PC-3 (cell line): ENCODE data around the gene TNNC1. TPM values are rescaled to one million over a fixed set of nuclear protein-coding genes. Genes with fewer than 3 reads are reported as not detected.

ENCODE experiments used
- ATAC-seq: fragments of 200-7000 bp; cut with Tn5 transposase; 2 replicates; pipeline ENCODE4 v1.9.1; 2020; ENCODE audit warnings: mild to moderate bottlenecking, moderate library complexity
- BruUV-seq: library from RNA; stranded (reverse); fragments of 400-500 nt; replicated peaks from 2 replicates; lab custom pipeline; 2021; lab: Mats Ljungman, UMichigan
- CTCF ChIA-PET: fragments of 300-600 bp; sonication (Branson Sonifier 250); formaldehyde crosslinking; loops from one replicate; lab custom pipeline; 2022; ENCODE audit warnings: antibody characterized with exemption; lab: Charles Lee
- POLR2A ChIA-PET: fragments of 300-600 bp; sonication (Branson Sonifier 250); formaldehyde crosslinking; loops from one replicate; lab custom pipeline; 2022; ENCODE audit warnings: antibody characterized with exemption; ENCODE audit not compliant: unreplicated experiment; lab: Charles Lee
- DNase-seq: peaks from one replicate; pipeline ENCODE4 v3.0.0-alpha.2; 2015
- H2AFZ ChIP-seq: fragments of 300-600 bp; sonication (generic); 2 replicates; pipeline ENCODE4 v1.6.0; 2016; ENCODE audit warnings: antibody characterized with exemption, low read length
- H3F3A ChIP-seq: fragments of 300-600 bp; sonication (generic); one replicate; pipeline ENCODE4 v1.6.0; 2017; ENCODE audit warnings: antibody characterized with exemption, low read length, control low read depth, mild to moderate bottlenecking; ENCODE audit not compliant: unreplicated experiment
- H3K27ac ChIP-seq: fragments of 300-600 bp; sonication (generic); 2 replicates; pipeline ENCODE4 v1.5.1; 2016; ENCODE audit warnings: mild to moderate bottlenecking, low read length
- H3K27me3 ChIP-seq: fragments of 300-600 bp; sonication (generic); 2 replicates; pipeline ENCODE4 v1.6.1; 2016; ENCODE audit warnings: low read length, mixed read lengths
- H3K36me3 ChIP-seq: fragments of 300-600 bp; sonication (generic); 2 replicates; pipeline ENCODE4 v1.6.1; 2016; ENCODE audit warnings: low read depth, mixed run types, low read length, mixed read lengths
- H3K4me1 ChIP-seq: fragments of 300-600 bp; sonication (generic); 2 replicates; pipeline ENCODE4 v1.5.1; 2016; ENCODE audit warnings: low read length; ENCODE audit not compliant: insufficient read depth
- H3K4me2 ChIP-seq: fragments of 300-600 bp; sonication (generic); 2 replicates; pipeline ENCODE4 v1.6.0; 2016; ENCODE audit warnings: low read length
- H3K4me3 ChIP-seq: fragments of 300-600 bp; sonication (generic); 2 replicates; pipeline ENCODE4 v1.5.1; 2016; ENCODE audit warnings: mild to moderate bottlenecking, low read length, mixed read lengths
- H3K79me2 ChIP-seq: fragments of 300-600 bp; sonication (generic); 2 replicates; pipeline ENCODE4 v1.6.1; 2017; ENCODE audit warnings: low read length, mixed read lengths
- H3K9ac ChIP-seq: fragments of 300-600 bp; sonication (generic); 2 replicates; pipeline ENCODE4 v1.6.0; 2016; ENCODE audit warnings: mild to moderate bottlenecking, low read length
- H3K9me2 ChIP-seq: fragments of 300-600 bp; sonication (generic); replicated peaks from 2 replicates; pipeline ENCODE4 v1.6.1; 2016; ENCODE audit warnings: mixed run types, low read length, mixed read lengths
- H3K9me3 ChIP-seq: fragments of 300-600 bp; sonication (generic); 2 replicates; pipeline ENCODE4 v1.6.1; 2016; ENCODE audit warnings: low read length, mixed read lengths
- H4K20me1 ChIP-seq: fragments of 300-600 bp; sonication (generic); 2 replicates; pipeline ENCODE4 v1.6.1; 2016; ENCODE audit warnings: low read length, mixed read lengths
- CTCF ChIP-seq: fragments of 300-600 bp; sonication (generic); conservative IDR thresholded peaks from 2 replicates; pipeline ENCODE4 v1.5.1; 2017; ENCODE audit warnings: antibody characterized with exemption, low read depth, mild to moderate bottlenecking, low read length
- EZH2 ChIP-seq: fragments of 300-600 bp; sonication (generic); IDR thresholded peaks from one replicate; pipeline ENCODE4 v1.6.1; 2017; ENCODE audit warnings: antibody characterized with exemption, mild to moderate bottlenecking, low read length; ENCODE audit not compliant: unreplicated experiment
- EZH2phosphoT487 ChIP-seq: fragments of 300-600 bp; sonication (generic); IDR thresholded peaks from 2 replicates; pipeline ENCODE4 v1.6.1; 2018; ENCODE audit warnings: mild to moderate bottlenecking, antibody characterized with exemption, low read length, borderline replicate concordance
- intact Hi-C: fragments of 100-400 bp; cut with micrococcal nuclease; formaldehyde crosslinking; loops from 2 replicates; pipeline ENCODE4 v1.9.0; 2023
- total RNA-seq: library from RNA; depleted of rRNA; stranded (reverse); fragments of >200 nt; gene quantifications from 2 replicates; pipeline ENCODE4 v1.2.3, GENCODE V29; 2014

TNNC1 gene
- total RNA-seq, 1 experiment from 2014 or later, result 4.9 TPM

- intact Hi-C loops, result no loop called here
- Histone ChIP-seq H3K4me3 (no peak overlapping the region), H2AFZ (no peak overlapping the region), H3K27ac (no peak overlapping the region), H3K79me2 (no peaks in the 10 kb centered on the region), H3F3A (no peaks in the 10 kb centered on the region), H3K9me2 (no peaks in the 10 kb centered on the region), H3K27me3 (no peaks in the 10 kb centered on the region), H3K4me1 (peaks cover 11% of the 10 kb centered on the region), H3K9me3 (no peaks in the 10 kb centered on the region), H3K4me2 (no peak overlapping the region), H3K36me3 (no peaks in the 10 kb centered on the region), H4K20me1 (no peaks in the 10 kb centered on the region), H3K9ac (no peak overlapping the region)
- ATAC-seq, result no peak
- BruUV-seq, result no TSS peak
- ChIA-PET CTCF (no interaction called here), POLR2A (no interaction called here)
- no peak for TF ChIP-seq EZH2
- TF ChIP-seq EZH2phosphoT487, result no peak
- no peak for TF ChIP-seq CTCF
- DNase-seq, result no peak
Observed at GRCh38 chr3:52435246-52436101, 18.4 kb downstream of the TNNC1 start.

GRCh38 chr3:52434491-52435115 is 19.2 kb downstream of the TNNC1 start:
- no peaks in the 10 kb centered on the region for H3K79me2 ChIP-seq
- peaks cover 11% of the 10 kb centered on the region for H3K4me1 ChIP-seq
- DNase-seq (no peak), ATAC-seq (no peak)
- TF ChIP-seq EZH2 (no peak), CTCF (no peak), EZH2phosphoT487 (no peak)
- H3K27me3 ChIP-seq, result no peaks in the 10 kb centered on the region
- intact Hi-C loops, result no loop called here
- no peaks in the 10 kb centered on the region for H3K9me2 ChIP-seq
- H2AFZ ChIP-seq, result no peak overlapping the region
- H3F3A ChIP-seq, result no peaks in the 10 kb centered on the region
- H3K4me2 ChIP-seq, result no peak overlapping the region
- no TSS peak for BruUV-seq
- H3K9me3 ChIP-seq, result no peaks in the 10 kb centered on the region
- H3K27ac ChIP-seq, result no peak overlapping the region
- no peaks in the 10 kb centered on the region for H4K20me1 ChIP-seq
- H3K9ac ChIP-seq, result no peak overlapping the region
- H3K36me3 ChIP-seq, result no peaks in the 10 kb centered on the region
- CTCF ChIA-PET, result no interaction called here
- POLR2A ChIA-PET, result no interaction called here
- H3K4me3 ChIP-seq, result no peak overlapping the region

GRCh38 chr3:52433996-52434479 is 19.8 kb downstream of the TNNC1 start:
- no peak overlapping the region for H3K4me2 ChIP-seq
- POLR2A ChIA-PET, result no interaction called here
- ATAC-seq, result no peak
- H3K4me1 ChIP-seq, result peaks cover 11% of the 10 kb centered on the region
- no peaks in the 10 kb centered on the region for H3F3A ChIP-seq
- H3K9me3 ChIP-seq, result no peaks in the 10 kb centered on the region
- no peaks in the 10 kb centered on the region for H3K27me3 ChIP-seq
- BruUV-seq, result no TSS peak
- no peak for DNase-seq
- no peaks in the 10 kb centered on the region for H3K79me2 ChIP-seq
- H3K36me3 ChIP-seq, result no peaks in the 10 kb centered on the region
- H3K4me3 ChIP-seq, result no peak overlapping the region
- CTCF ChIA-PET, result no interaction called here
- H3K27ac ChIP-seq, result no peak overlapping the region
- H2AFZ ChIP-seq, result no peak overlapping the region
- H3K9me2 ChIP-seq, result no peaks in the 10 kb centered on the region
- no peaks in the 10 kb centered on the region for H4K20me1 ChIP-seq
- no peak overlapping the region for H3K9ac ChIP-seq
- TF ChIP-seq EZH2phosphoT487 (no peak), EZH2 (no peak), CTCF (no peak)
- intact Hi-C loops, result no loop called here
